SU-DHL-6 (cell line): Measurements from ENCODE around the gene LRRFIP1.
"Not testable (repeated sequence)": the region's sequence is repeated elsewhere in the genome, so short reads cannot be mapped to it uniquely, and the experiment has no call there.

Source experiments
- H2AFZ ChIP-seq: fragments of 200-600 bp; sonication (generic); 2 replicates; pipeline ENCODE4 v1.6.1; 2014; ENCODE audit warnings: low read depth, mild to moderate bottlenecking, moderate library complexity, mixed read lengths, antibody characterized with exemption, low read length; ENCODE audit not compliant: severe bottlenecking
- H3F3A ChIP-seq: fragments of 200-600 bp; shearing (Covaris generic); 2 replicates; pipeline ENCODE4 v1.6.0; 2016; ENCODE audit warnings: antibody characterized with exemption, mild to moderate bottlenecking; ENCODE audit not compliant: insufficient read depth
- H3K27ac ChIP-seq: fragments of 200-600 bp; sonication (generic); 2 replicates; pipeline ENCODE4 v1.5.1; 2016; ENCODE audit warnings: low read depth, mild to moderate bottlenecking, low read length, moderate library complexity, mixed read lengths
- H3K27me3 ChIP-seq: fragments of 200-600 bp; sonication (generic), shearing (Covaris generic); 2 replicates; pipeline ENCODE4 v1.6.0; 2014; ENCODE audit warnings: mild to moderate bottlenecking, low read length
- H3K36me3 ChIP-seq: fragments of 200-600 bp; sonication (generic); 2 replicates; pipeline ENCODE4 v1.6.1; 2014; ENCODE audit warnings: mild to moderate bottlenecking, low read length, mixed read lengths
- H3K4me2 ChIP-seq: fragments of 300-600, 200-600 bp; shearing (Covaris generic), sonication (generic); 2 replicates; pipeline ENCODE4 v1.6.0; 2014; ENCODE audit warnings: low read length, low read depth, mild to moderate bottlenecking; ENCODE audit not compliant: poor library complexity, severe bottlenecking
- H3K4me3 ChIP-seq: fragments of 200-600 bp; sonication (generic); 2 replicates; pipeline ENCODE4 v1.5.1; 2014; ENCODE audit warnings: antibody characterized with exemption, low read length, mild to moderate bottlenecking, mixed read lengths; ENCODE audit not compliant: insufficient read depth, poor library complexity, severe bottlenecking
- H3K79me2 ChIP-seq: fragments of 200-600 bp; sonication (generic); 2 replicates; pipeline ENCODE4 v1.6.1; 2014; ENCODE audit warnings: mild to moderate bottlenecking, low read length, moderate library complexity; ENCODE audit not compliant: insufficient read depth
- H3K9ac ChIP-seq: fragments of 200-600 bp; sonication (generic); 2 replicates; pipeline ENCODE4 v1.7.0; 2014; ENCODE audit warnings: mild to moderate bottlenecking, low read length
- H3K9me2 ChIP-seq: fragments of 200-600 bp; sonication (generic); replicated peaks from 2 replicates; pipeline ENCODE4 v1.6.1; 2014; ENCODE audit warnings: low read length; ENCODE audit not compliant: insufficient read depth
- H3K9me3 ChIP-seq: fragments of 200-600 bp; sonication (generic); 2 replicates; pipeline ENCODE4 v1.6.1; 2014; ENCODE audit warnings: low read length, mixed read lengths; ENCODE audit not compliant: insufficient read depth
- H4K20me1 ChIP-seq: fragments of 200-600 bp; sonication (generic); 2 replicates; pipeline ENCODE4 v1.6.1; 2014; ENCODE audit warnings: low read depth, mild to moderate bottlenecking, antibody characterized with exemption, low read length, moderate library complexity, mixed read lengths
- EZH2phosphoT487 ChIP-seq: fragments of 200-600 bp; sonication (generic), shearing (Covaris generic); conservative IDR thresholded peaks from 2 replicates; pipeline ENCODE4 v1.6.1; 2018; ENCODE audit warnings: mild to moderate bottlenecking, antibody characterized with exemption, low read length, moderate library complexity, mixed read lengths
- TF ChIP-seq, protein P1 (sequence below): fragments of 200-600 bp; sonication (generic); IDR thresholded peaks from one replicate; pipeline ENCODE4 v1.5.1; 2017; ENCODE audit warnings: antibody characterized with exemption, mild to moderate bottlenecking, low read length, moderate library complexity; ENCODE audit not compliant: insufficient read depth, poor library complexity, severe bottlenecking

Gene LRRFIP1

DNA sequence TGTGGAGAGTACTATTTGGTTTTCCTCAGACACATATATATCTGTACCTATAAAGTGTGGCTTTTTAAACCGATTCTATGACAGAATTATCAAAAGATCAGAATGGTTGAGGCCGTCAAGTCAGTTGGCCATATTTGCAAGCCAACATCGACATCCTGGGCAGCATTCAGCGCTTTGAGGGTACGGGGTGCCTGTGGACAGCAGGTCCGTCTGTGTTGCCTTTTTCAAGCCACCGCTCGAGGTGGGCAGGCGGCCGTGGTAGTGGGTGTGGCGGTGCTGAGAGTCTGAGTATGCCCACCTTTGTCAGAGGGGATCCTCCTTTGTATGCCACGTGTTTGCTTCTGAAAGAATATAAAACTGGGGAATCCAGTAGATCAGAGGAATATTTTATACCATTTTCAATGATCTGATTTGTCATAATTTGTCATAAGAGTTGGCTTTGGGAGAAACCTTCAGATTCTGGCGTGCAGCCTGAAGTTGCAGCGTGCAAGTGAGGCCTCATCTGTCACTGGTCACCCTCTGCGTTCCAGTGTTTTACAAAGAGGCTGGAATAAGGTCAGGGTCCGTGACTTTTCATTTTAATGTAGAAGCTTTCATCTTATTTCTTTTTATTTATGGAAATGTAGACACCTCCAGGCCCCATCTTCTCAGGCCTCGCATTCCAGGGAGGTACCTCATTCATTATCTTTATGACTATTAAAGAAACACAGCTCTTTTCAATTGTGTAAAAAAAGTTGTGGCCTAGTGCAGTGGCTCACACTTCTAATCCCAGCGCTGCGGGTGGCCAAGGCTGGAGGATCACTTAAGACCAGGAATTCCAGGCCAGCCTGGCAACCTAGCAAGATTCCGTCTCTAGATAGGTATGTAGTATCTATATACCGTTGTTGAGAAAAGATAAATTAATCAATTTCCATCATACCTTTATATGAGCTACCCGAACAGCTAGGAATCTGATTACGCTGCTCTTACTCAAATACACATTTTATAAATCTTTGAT lies 133.4 kb downstream of the LRRFIP1 start:
- Histone ChIP-seq H3K27me3 (no peaks in the 10 kb centered on the region), H3K9me2 (no peaks in the 10 kb centered on the region), H3K9ac (no peak overlapping the region), H3K79me2 (no peaks in the 10 kb centered on the region), H3F3A (no peaks in the 10 kb centered on the region), H3K4me3 (no peak overlapping the region), H4K20me1 (no peaks in the 10 kb centered on the region), H3K4me2 (no peak overlapping the region), H3K9me3 (no peaks in the 10 kb centered on the region), H3K27ac (no peak overlapping the region), H3K36me3 (no peaks in the 10 kb centered on the region), H2AFZ (no peak overlapping the region)
- no peak for TF ChIP-seq EZH2phosphoT487
- TF ChIP-seq, protein P1, sequence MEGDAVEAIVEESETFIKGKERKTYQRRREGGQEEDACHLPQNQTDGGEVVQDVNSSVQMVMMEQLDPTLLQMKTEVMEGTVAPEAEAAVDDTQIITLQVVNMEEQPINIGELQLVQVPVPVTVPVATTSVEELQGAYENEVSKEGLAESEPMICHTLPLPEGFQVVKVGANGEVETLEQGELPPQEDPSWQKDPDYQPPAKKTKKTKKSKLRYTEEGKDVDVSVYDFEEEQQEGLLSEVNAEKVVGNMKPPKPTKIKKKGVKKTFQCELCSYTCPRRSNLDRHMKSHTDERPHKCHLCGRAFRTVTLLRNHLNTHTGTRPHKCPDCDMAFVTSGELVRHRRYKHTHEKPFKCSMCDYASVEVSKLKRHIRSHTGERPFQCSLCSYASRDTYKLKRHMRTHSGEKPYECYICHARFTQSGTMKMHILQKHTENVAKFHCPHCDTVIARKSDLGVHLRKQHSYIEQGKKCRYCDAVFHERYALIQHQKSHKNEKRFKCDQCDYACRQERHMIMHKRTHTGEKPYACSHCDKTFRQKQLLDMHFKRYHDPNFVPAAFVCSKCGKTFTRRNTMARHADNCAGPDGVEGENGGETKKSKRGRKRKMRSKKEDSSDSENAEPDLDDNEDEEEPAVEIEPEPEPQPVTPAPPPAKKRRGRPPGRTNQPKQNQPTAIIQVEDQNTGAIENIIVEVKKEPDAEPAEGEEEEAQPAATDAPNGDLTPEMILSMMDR = no peak

DNA sequence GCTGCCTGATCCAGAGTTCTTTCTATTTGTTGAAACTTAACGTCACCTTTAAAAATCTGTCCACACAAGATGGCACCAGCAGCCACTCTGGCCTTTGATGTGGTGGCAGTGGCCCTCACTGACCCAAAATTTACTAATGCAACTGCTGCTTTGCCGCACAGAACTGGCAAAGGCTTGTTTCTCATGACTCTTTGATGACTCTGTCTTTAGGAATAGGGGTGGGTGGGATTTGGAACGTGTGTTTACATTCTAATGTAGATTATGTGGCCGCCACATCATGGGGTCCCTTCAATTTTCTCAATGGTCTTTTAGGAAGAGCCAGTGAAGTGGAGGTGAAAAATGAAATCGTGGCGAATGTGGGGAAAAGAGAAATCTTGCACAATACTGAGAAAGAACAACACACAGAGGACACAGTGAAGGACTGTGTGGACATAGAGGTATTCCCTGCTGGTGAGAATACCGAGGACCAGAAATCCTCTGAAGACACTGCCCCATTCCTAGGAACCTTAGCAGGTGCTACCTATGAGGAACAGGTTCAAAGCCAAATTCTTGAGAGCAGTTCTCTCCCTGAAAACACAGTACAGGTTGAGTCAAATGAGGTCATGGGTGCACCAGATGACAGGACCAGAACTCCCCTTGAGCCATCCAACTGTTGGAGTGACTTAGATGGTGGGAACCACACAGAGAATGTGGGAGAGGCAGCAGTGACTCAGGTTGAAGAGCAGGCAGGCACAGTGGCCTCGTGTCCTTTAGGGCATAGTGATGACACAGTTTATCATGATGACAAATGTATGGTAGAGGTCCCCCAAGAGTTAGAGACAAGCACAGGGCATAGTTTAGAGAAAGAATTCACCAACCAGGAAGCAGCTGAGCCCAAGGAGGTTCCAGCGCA lies 135.2 kb downstream of the LRRFIP1 start:
- H3K9me3 ChIP-seq, H3K4me3 ChIP-seq, H4K20me1 ChIP-seq, H3K9me2 ChIP-seq, H3K4me2 ChIP-seq, H3K27me3 ChIP-seq, H3K27ac ChIP-seq, H3K9ac ChIP-seq, H2AFZ ChIP-seq, H3F3A ChIP-seq, H3K36me3 ChIP-seq, H3K79me2 ChIP-seq: not testable (repeated sequence)

GRCh38 chr2:237763812-237764211 lies 136.4 kb downstream of the LRRFIP1 start:
- H4K20me1 ChIP-seq = no peaks in the 10 kb centered on the region
- H3K9me2 ChIP-seq = no peaks in the 10 kb centered on the region
- no peak for TF ChIP-seq EZH2phosphoT487
- TF ChIP-seq, protein P1 = no peak
- no peak overlapping the region for H3K9ac ChIP-seq
- no peak overlapping the region for H3K4me3 ChIP-seq
- H3K4me2 ChIP-seq = no peak overlapping the region
- no peak overlapping the region for H3K27ac ChIP-seq
- H2AFZ ChIP-seq = no peak overlapping the region
- H3K27me3 ChIP-seq = no peaks in the 10 kb centered on the region
- no peaks in the 10 kb centered on the region for H3K79me2 ChIP-seq
- H3K9me3 ChIP-seq = no peaks in the 10 kb centered on the region
- H3K36me3 ChIP-seq = no peaks in the 10 kb centered on the region
- no peaks in the 10 kb centered on the region for H3F3A ChIP-seq

GRCh38 chr2:237765122-237765521 lies 137.7 kb downstream of the LRRFIP1 start:
- H3K27me3 ChIP-seq, H3K9me2 ChIP-seq, H3K4me3 ChIP-seq, H4K20me1 ChIP-seq, H3K4me2 ChIP-seq, H3K27ac ChIP-seq, H3F3A ChIP-seq, H3K9ac ChIP-seq, H2AFZ ChIP-seq, H3K9me3 ChIP-seq, H3K36me3 ChIP-seq, H3K79me2 ChIP-seq: not testable (repeated sequence)
